ENCODE data around the gene IL17RD.
A peak's percentile ranks its signal among the peaks of the same experiment; 100 is the strongest.

Gene IL17RD

GRCh38 chr3:57164657-57165573 is at the start of gene IL17RD:
Gene IL17RD (minus strand): TSS chr3:57165353. CDS start chr3:57165286, 67 bp downstream.
- peak; percentile 76 for DNase-seq

- no peak for DNase-seq
Measured at GRCh38 chr3:57206423-57206822, 41.3 kb upstream of the IL17RD start.

GRCh38 chr3:57199895-57200297 is 34.7 kb upstream of the IL17RD start, which contains the start of gene HESX1:
Gene HESX1 (minus strand): TSS chr3:57199978. CDS start chr3:57199918, 60 bp downstream.
- no peak for DNase-seq

- DNase-seq, result no peak
Measured at GRCh38 chr3:57194641-57195040, 29.5 kb upstream of the IL17RD start.

GRCh38 chr3:57192028-57192427 is 26.9 kb upstream of the IL17RD start:
- DNase-seq, result no peak

GRCh38 chr3:57184526-57184925 is 19.4 kb upstream of the IL17RD start:
- peak; percentile 42 for DNase-seq

GRCh38 chr3:57179580-57180410 is 14.6 kb upstream of the IL17RD start:
- DNase-seq, result no peak

- DNase-seq, result no peak
Measured at GRCh38 chr3:57176045-57176444, 10.9 kb upstream of the IL17RD start.

- DNase-seq, result no peak
Measured at GRCh38 chr3:57173687-57174086, 8.5 kb upstream of the IL17RD start.

- DNase-seq, result no peak
Measured at GRCh38 chr3:57170946-57171345, 5.8 kb upstream of the IL17RD start.

- peak; percentile 66 for DNase-seq
Measured at GRCh38 chr3:57169872-57170623, 4.9 kb upstream of the IL17RD start.

- no peak for DNase-seq
Measured at GRCh38 chr3:57169108-57169507, 4.0 kb upstream of the IL17RD start.

- no peak for DNase-seq
Measured at GRCh38 chr3:57168151-57168550, 3.0 kb upstream of the IL17RD start.

GRCh38 chr3:57166660-57167059 is 1.5 kb upstream of the IL17RD start:
- no peak for DNase-seq

GRCh38 chr3:57165641-57166040 is 488 bp upstream of the IL17RD start:
- DNase-seq, result no peak

- peak; percentile 17 for DNase-seq
Measured at GRCh38 chr3:57164217-57164656, 916 bp downstream of the IL17RD start.

GRCh38 chr3:57163751-57164150 is 1.4 kb downstream of the IL17RD start:
- no peak for DNase-seq

- no peak for DNase-seq
Measured at GRCh38 chr3:57161915-57162314, 3.2 kb downstream of the IL17RD start.

- peak; percentile 29 for DNase-seq
Measured at GRCh38 chr3:57160765-57161538, 4.2 kb downstream of the IL17RD start.

GRCh38 chr3:57160076-57160764 is 4.9 kb downstream of the IL17RD start:
- no peak for DNase-seq
